PFSK-1 (cell line): Measurements from ENCODE around the gene STK10.

Experiments used
- FOXP2 ChIP-seq: optimal IDR thresholded peaks from 2 replicates; pipeline ENCODE3; 2011; ENCODE audit warnings: borderline replicate concordance, control low read depth, inconsistent platforms; ENCODE audit not compliant: insufficient read depth; ENCODE audit errors: extremely low read length, extremely low read depth
- POLR2AphosphoS5 ChIP-seq: IDR thresholded peaks from 2 replicates; pipeline ENCODE4 v1.6.1; 2012; ENCODE audit warnings: low read depth, mild to moderate bottlenecking, control low read depth, low read length, moderate library complexity
- REST ChIP-seq, 2 experiments: IDR thresholded peaks; 2 replicates each; pipeline versions ENCODE4 v1.6.1 to v1.8.0; 2011 to 2012; ENCODE audit warnings: low read depth in 2 of 2, low read length in 2 of 2, control low read depth in 1 of 2, inconsistent platforms in 1 of 2, mild to moderate bottlenecking in 1 of 2, moderate library complexity in 1 of 2; ENCODE audit not compliant: insufficient read depth in 1 of 2
- SIN3A ChIP-seq: IDR thresholded peaks from 2 replicates; pipeline ENCODE4 v1.6.1; 2012; ENCODE audit warnings: mild to moderate bottlenecking, low read length, moderate library complexity, borderline replicate concordance; ENCODE audit not compliant: insufficient read depth
- TAF1 ChIP-seq: IDR thresholded peaks from 2 replicates; pipeline ENCODE4 v1.6.1; 2012; ENCODE audit warnings: low read length, control low read depth, borderline replicate concordance; ENCODE audit not compliant: insufficient read depth

STK10 gene

GRCh38 chr5:172009536-172010270, 178.3 kb downstream of the STK10 start:
- TF ChIP-seq POLR2AphosphoS5 (no peak), TAF1 (no peak), FOXP2 (no peak), SIN3A (no peak), REST (IDR thresholded peaks at IDR 0.05; ENCODE audit: insufficient read depth in 1 of 2, low read depth in 2 of 2, low read length in 2 of 2) (no peak)

DNA sequence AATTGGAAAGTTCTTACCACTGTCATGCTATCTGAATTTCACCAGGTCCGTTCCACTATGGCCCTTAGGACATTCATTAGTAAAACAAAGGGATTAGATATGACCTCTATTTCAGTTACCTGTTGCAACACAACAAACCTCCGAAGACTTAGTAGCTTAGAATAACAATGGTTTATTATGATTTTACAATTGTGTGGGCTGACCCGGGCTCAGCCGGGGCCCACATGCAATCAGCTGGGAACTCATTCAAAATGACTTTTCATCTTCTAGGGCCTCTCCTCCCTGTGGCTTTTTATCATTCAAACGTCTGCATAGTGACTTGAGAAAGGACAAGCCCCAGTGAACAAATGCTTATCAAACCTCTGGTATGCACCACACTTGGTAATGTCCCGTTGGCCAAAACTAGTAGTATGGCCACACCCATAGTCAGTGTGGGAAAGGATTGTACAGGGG, 179.3 kb downstream of the STK10 start:
- no peak for TF ChIP-seq REST (IDR thresholded peaks at IDR 0.05; ENCODE audit: insufficient read depth in 1 of 2, low read depth in 2 of 2, low read length in 2 of 2)
- TF ChIP-seq FOXP2: no peak
- no peak for TF ChIP-seq TAF1
- no peak for TF ChIP-seq POLR2AphosphoS5
- no peak for TF ChIP-seq SIN3A

DNA sequence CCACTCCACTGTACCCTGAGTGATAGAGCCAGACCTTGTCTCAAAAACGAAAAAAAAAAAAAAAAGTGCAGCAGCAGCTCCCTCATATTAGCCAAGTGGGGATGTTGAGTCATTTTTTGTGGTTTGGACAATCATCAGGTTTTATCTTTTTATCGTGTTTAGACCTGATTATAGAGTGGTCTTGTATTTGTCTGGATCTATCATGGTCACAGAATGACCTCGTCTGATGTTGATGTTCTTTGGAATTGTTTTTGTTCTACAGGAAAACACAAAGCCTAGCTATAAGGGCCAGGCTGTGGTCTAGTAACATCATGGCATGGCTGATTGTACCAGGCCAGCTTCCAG, 179.9 kb downstream of the STK10 start:
- TF ChIP-seq TAF1 (no peak), SIN3A (no peak), FOXP2 (no peak), REST (IDR thresholded peaks at IDR 0.05; ENCODE audit: insufficient read depth in 1 of 2, low read depth in 2 of 2, low read length in 2 of 2) (no peak), POLR2AphosphoS5 (no peak)

GRCh38 chr5:172007175-172008110, 180.6 kb downstream of the STK10 start:
- TF ChIP-seq SIN3A: no peak
- no peak for TF ChIP-seq TAF1
- no peak for TF ChIP-seq REST (IDR thresholded peaks at IDR 0.05; ENCODE audit: insufficient read depth in 1 of 2, low read depth in 2 of 2, low read length in 2 of 2)
- no peak for TF ChIP-seq POLR2AphosphoS5
- no peak for TF ChIP-seq FOXP2
